Measurements from ENCODE around the gene RHOB. TPM values are rescaled to one million over a fixed set of nuclear protein-coding genes. Genes with fewer than 3 reads are reported as not detected.
A peak's percentile ranks its signal among the peaks of the same experiment; 100 is the strongest.

The RHOB gene
- polyA plus RNA-seq, 10 donors, result 83.3 to 183 (median 122) TPM

DNA sequence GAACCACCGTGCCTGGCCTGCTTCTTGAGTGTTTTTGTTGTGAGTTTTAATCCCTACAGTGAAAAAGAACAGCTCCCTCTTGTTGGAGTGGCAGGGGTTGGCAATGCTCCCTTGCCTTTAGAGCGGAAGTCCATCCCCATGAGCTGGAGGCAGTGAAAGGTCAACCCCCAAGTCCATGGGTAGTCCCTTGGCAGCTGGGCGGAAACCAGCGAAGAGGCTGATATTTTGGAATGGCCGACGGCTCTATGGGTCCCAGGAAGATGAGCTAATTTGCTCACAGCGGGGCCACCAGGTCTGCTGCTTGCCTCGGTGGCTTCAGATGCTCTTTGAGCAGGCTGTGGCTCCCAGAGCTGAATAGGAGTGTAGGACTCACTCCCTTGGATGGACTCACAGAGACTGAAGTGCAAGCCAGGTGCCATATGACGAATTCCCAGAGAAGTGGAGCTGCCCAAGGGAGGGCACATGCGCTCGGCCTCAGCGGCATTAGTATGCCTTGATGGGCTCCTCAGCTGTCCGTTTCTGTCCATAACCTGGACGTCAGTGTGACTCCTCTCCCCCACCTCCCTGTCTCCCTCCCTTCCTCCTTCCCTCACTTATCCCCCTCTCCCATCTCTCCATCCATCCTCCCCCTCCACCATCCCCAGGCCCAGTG is 25.4 kb upstream of the RHOB start:
- DNase-seq, result no peak

DNA sequence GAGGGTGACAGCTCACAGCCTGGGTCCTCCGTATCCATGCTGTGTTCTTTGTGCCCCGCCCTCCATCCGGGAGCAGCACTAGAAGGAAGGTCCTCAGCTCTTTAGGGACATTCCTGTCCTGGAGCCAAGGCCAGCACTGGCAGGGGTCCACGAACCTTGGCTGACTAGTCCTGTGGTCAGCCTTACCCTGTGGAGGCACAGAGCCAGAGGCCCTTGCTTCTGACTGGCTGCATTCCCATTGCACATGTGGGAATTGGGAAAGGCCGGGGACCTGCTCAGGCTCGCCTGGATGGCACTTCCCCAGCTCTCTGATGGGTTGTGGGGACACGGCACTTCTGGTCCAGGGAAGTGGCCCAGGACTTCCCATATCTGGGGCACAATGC is 24.9 kb upstream of the RHOB start:
- DNase-seq, result peak in 2 of 3 donors; percentile 58 to 76

DNA sequence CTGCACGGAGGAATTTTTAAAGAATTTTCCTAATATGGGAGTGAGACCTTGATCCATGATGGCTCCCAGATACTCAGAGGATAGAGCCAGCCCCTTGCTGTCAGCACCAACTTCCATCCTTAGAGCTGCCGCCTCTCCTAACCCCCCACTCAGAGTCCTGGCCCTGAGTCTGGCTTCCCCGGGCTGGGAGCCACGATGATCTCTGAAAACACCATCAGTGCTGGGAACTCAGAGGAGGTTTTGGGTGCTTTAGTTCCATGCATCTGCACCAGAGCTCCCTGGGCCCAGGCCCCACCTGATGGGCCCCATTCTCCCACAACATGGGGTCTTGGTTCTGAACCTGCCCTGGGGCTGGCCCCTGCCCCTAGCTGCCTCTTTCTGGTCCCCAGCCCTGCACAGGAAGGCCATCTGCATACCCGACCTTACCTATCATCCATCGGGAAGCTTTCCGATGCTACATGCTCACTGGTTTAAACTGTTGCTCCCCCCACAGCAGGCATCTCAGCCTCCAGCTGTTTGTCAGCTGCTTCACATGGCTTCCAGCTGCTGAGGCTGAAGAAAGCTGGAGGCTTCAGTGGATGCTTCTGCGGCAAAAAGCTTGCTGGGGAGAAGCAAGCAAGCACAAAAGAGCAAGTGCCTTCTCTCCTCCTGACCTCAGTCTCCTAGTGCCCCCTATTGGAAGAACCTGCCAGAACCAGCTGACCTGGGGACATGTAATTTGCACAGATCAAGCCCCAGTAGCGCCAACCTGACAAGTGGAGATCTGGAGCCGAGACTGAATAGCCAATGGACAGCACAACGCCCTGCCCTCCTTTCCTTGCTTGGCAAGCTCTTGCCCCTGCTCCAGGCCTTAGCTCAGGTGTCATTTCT is 24.2 kb upstream of the RHOB start:
- DNase-seq, result peak; percentile 58 to 88 (median 60)

DNA sequence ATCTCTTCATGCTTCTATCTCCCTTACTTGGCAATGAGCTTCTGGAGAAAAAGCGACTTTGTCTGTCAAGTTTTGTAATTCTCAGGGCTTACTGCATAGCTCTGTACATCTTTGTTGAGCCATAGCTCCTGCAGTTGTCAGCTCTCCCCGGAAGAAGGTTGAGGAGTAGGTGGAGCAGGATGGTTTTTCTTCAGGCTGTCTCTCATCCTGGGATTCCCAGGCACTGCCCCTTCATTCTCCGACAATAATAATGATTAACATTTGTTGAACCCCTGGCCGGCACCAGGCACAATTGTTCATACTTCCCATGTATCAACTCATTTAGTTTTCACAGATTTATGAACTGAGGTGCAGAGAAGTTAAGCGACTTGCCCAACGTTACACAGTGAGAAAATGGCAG is 23.5 kb upstream of the RHOB start:
- no peak for DNase-seq

DNA sequence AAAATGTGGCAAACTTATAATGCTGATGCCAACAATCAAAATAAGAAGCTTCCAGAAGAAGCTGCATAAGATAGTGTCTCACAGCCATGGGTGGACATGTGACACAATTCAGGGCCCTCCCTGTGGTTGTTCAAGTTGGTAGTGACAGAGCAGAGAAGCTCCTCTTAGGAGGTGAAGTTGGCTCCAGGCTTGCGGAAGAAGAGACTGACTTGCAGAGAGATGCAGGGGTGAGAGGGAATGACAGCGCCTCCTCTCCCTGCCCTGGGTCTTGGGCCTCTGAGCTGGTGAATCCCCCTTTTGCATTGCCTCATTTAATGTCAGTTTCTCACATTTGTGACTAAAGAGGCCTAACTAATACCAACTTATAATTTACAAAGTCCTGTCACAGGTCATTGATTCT is 23.0 kb upstream of the RHOB start:
- no peak for DNase-seq

DNA sequence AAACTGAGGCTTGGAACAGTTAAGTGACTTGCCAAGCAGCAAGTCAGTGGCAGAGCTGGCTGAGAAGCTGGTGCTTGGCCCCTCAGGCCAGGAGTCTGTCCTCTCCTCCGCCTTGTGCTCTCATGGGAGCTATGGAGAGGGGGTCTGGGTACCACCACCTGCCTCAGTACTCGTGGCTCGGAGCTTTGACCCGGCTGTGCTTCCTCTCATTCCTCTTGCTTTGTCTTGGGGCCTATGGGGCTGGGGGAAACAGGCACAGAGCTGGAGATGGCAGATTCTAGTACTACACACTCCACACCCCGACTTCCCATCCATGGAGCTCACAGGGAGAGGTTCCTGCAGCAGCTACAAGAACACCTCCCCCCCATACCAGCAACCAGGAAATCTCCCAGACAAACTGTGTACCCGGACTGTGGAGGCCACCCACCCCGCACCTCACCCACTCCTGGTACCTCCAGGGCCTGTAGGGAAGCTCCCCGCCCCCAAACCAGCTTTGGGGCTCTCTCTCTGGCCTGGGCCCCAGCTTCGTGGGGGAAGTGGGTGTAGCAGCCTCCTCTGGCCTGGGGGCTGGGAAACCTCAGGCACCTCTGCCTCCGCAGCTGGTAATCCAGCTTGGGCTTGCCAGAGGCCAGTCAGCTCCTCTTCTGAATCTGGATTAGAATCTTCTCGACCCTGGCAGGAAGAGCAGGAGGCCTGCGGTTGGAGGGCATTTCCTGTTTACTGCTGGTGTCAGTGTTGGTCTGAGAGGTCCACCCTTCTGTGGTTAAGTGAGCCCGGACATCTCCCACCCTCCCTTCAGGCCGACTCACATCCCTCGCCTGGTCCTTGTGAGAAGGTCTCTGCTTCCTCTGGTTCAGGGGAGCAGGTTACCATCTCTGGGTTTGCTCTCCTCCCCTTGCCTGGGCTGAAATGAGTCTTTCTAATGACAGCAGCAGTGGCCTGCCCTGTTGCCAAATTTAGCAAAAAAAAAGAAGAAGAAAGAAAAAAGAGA is 22.3 kb upstream of the RHOB start:
- peak in 2 of 3 donors; percentile 22 to 49 for DNase-seq

DNA sequence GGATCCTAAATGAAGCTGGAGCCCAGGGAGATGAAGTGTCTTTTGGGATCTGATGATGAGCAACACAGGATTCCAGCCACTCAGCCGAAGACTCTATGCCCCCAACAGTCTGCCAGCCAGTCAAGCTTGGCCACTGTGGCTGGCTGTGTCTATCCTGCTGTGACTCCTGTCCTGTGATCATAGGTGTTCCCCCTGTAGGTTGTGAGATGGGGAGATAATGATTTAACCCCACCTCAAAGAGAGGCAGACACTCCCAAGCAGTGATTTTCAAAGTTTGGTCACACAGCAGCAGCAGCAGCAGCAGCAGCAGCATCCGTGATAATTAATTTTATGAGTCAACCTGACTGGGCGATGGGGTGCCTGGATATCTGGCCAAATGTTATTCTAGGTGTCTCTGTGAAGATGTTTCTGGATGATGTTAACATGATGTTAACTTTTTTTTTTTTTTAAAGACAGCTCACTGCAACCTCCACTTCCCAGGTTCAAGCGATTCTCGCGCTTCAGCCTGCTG is 21.4 kb upstream of the RHOB start:
- DNase-seq, result no peak

DNA sequence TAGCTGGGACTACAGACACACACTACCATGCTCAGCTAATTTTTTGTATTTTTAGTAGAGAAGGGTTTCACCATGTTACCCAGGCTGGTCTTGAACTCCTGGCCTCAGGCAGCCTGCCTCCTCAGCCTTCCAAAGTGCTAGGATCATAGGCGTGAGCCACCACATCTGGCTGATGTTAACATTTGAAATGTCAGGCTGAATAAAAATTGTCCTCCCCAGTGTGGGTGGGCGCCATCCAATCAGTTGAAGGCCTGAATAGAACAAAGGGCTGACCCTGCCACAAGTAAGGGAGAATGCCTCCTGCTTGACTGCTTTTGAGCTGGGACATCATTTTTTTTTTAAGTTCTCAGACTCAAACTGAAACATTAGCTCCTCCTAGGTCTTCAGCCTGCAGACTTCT is 21.0 kb upstream of the RHOB start:
- DNase-seq, result no peak

DNA sequence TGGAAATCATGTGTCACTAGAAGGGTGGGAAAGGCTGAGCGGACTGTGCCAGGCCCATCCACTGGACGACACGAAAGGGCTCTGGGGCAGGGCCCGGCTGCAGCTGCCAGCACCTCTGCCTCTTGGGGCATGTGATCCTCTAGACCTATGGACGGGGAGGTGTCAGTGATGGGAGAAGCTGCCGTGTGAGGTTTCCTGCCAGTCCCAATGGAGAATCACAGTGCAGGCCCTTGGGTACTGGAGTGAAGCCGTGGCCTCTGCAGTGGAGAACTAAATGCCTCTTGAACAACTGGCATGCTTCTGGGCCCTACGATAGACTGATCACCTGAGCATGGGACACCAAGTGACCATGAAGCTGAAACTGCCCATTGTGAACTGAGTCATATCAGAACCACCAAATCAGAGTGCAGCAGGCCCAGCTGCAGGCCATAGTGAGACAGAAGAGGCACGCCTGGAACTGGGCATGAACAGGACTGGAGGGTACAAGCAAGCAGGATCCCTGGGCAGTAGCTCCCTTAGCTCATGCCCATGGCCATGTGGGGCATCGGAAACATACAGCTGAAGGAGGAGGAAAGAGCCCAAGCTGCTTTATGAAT is 18.8 kb upstream of the RHOB start:
- no peak for DNase-seq

DNA sequence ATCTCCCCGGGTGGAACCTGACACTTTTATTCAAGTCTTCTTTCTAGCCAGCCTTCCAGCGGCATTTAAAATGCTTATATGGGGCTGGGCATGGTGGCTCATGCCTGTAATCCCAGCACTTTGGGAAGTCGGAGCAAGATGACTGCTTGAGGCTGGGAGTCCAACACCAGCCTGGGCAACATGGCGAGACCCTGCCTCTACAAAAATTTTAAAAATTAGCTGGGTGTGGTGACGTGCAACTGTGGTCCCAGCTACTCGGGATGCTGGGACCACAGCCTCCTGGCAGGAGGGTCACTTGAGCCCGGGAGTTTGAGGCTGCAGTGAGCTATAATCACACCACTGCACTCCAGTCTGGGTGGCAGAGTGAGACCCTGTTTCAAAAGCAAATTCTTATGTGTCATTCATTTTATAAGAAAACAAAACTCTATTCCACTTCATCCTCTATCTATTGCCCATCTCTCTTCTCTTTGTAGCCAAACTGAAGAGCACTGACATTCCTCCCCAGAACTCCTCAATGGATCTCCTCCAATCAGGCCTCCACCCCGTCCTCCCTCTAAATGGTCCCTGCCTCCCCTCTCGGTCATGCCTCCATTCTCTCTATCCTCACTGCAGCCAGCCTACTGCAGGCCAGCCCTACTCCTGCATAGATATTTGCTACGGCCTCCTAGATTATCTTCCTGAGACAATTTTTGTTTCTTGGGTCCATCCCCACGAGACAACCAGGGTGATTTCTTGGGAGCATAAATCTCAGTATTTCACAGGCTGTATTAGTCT is 18.0 kb upstream of the RHOB start:
- DNase-seq, result no peak

DNA sequence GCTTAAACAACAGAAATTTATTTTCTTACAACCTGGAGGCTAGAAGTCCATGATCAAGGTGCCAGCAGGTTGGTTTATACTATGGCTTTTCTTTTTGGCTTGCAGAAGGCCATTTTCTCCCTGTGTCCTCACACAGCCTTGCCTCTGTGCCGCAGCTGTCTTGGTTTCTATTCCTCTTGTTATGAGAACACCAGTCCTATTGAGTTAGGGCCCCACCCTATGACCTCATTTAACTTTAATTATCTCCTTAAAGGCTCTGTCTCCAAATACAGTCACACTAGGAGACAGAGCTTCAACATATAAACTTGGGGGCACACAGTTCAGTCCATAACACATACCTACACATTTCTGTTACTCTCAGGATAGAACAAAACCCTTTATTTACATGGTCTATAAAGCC is 17.3 kb upstream of the RHOB start:
- DNase-seq, result peak in 2 of 3 donors; percentile 30 to 49

DNA sequence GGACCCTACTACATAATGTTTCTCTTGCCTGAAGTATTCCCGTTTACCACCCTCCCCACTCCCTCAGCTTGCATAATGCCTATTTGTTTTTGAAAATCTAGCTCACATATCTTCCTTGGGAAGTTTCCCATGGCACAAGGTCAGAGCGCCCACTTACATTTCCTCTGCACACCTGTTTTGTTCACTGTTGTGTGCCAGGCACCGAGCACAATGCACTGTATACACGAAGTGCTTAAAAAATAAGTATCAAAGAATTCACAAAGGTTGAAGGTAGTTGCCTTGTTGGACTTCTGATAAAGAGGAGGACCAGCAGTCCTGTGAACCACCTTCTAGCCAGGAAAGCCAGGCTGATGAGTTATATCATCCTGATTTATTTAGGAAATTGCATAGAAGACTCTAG is 16.8 kb upstream of the RHOB start:
- no peak for DNase-seq

DNA sequence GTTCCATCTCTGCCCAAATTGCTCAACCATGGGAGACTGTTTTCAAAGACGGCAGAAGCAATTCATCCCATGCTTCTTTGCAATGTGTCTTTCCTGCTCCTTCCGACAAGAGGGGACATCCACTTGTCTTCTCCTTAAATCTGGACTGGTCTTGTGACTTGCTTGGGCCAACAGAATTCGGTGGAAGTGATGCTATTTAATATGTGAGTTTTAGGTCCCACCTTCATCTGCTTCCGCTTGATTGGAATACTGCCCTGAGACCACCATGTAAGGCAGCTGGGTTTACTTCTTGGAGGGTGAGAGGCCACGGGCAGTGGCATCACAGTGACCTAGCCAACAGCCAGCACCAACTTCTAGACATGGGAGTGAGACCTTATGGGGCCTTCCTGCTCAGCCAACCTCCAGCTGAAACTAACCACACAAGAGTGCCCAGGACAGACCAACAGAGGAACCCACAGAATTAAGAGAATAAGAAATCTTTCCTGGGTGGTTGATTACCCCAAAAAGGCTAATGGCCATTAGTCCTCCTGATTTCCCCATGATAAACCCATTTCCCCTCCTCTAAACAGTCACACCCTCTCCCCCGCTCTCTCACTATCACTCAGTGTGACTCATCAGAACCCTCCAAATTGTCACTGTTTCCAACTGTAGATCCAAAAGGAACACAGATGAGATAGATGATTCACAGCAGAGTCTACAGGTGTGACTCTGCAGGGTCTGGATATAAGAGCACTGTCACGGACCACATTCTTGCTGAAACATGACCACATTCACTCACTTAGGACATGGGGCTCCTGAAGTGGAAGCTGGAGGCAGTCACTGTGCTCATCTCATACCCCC is 16.2 kb upstream of the RHOB start:
- DNase-seq, result no peak

DNA sequence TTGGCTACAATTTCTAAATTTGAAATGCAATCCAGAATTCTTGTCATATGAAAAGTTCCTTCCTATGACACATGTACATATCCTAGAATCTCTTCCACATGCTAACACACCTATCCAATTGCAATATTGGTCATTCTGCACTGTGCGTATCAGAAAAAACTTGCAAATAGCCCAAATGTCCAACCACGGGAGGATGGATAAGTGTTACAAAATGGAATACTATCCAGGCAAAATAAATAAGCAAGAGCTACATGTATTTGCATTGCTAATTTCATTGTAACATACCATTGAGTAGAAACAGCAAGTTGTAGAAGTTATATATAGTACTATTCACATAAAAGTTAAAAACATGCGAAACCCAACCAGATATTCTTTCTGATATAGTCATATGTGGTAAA is 15.6 kb upstream of the RHOB start:
- no peak for DNase-seq

DNA sequence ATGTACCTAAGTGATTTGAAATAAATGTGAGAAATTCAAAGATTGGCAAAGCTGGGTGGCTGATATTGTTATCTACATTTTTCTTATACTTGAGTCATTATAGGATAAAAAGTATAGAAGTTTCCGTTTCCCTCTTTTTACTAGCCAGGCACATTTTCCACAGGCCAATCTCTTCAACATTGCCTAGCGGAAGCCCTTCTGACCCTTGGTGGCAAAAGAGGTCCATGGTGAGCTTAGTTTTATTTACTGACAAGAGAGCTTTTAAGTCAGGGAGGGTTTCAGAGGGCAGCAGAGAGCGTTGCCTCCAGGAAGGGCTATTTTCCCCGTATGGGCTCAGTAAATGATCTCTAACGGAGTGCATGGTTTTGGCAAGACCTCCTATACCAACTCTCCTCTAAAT is 15.1 kb upstream of the RHOB start:
- no peak for DNase-seq

DNA sequence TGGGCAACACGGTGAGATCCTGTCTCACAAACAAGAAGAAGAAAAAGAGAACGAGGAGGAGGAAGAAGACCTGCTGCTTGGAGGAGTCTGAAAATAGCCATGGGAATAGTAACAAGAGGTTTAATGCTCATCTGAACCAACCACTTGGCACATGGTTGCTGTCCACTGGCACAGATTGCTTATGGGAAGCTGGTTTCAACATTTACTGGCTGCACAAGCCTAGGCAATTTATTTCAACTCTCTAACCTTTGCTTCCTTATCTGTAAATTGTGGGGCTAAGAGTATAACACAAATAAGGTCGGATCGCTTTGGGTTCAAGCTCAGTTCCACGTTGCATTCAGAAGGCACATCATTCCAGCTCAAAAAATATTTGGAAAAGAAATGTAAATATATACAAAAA is 14.2 kb upstream of the RHOB start:
- no peak for DNase-seq

DNA sequence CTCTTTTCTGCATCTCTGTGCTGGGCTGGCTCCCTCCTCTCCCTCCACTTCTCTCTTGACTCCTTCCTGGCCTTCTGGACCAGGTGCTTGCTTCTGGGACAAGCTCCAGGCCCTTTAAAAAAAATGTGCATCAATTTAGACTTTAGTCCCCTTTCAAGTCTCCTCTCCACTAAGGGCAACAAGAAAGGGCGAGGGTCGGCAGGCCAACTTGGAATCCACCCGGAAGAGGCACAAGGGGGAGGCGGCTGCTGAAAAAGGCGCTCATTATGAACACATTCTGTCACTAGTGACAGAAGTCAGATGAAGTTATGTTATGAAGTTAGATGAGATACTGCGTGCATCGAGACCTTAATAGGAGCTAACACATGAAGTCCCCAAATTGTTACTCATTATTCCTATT is 13.6 kb upstream of the RHOB start:
- DNase-seq, result no peak

DNA sequence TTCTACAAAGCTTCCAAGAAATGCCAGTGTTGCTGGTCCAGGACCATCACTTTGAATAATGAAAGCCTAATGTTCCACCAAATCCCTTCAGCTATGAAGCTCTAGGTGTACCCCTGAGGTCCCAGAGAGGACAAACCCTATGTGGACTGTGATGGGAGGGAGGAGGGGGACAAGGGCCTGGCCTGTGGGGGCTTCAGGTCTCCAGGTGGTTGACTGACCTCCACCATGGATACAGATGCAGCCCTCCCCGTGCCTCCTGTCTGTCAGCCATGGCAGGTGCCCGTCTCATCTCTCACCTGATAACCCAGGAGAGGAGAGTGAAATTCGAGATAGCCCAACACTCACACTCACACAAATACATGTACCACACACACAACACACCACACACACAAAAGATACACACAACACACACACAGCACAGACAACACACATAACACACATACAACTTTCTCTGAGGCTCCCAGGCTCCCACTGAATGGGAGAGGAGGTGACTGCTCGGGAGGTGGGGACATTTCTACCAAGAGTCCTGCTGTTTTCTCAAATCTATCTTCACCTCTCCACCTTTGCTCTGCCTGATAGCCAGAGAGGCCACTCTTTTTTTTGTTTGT is 12.8 kb upstream of the RHOB start:
- DNase-seq, result no peak

DNA sequence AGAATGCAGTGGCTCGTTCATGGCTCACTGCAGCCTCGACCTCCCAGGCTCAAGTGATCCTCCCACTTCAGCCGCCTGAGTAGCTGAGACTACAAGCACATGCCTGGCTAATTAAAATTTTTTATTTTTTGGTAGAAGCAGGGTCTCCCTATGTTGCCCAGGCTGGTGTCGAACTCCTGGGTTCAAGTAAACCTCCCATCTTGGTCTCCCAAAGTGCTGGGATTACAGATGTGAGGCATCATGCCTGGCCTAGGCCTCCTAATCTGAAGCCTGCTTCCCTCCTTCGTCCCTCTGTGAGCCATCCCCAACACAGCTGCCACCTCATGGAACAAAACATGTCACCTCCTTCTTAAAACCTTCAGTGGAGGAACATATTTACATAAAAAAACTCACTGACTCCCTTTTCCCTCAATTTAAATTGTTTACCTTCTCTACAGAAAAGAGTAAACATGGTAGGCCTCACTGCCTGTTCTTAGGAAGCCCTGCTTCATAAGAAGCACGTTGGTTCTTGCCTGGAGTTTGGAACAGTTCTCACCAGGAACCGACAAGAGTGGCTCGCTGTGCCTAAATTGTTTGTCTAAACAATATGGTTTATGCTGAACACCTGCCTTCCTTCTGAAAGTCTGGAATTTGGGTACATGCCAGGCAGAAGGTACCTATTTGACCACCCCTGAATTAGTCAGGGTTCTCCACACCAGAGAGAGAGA is 12.1 kb upstream of the RHOB start:
- DNase-seq, result no peak

Measured in muscle of back (tissue), 11 donors.